Nephron progenitor cell (in vitro differentiated cells): ENCODE results near the gene EPX.

Experiments used
- DNase-seq: peaks from one replicate; pipeline ENCODE4 v3.0.0; 2021
- H3K27ac Mint-ChIP-seq: 2 replicates; pipeline ENCODE4 v1.8.0; 2021; ENCODE audit warnings: mild to moderate bottlenecking, moderate library complexity, mixed read lengths
- H3K27me3 Mint-ChIP-seq: 2 replicates; pipeline ENCODE4 v1.8.0; 2021; ENCODE audit warnings: mild to moderate bottlenecking, low read depth, mixed read lengths; ENCODE audit not compliant: poor library complexity
- H3K36me3 Mint-ChIP-seq: 2 replicates; pipeline ENCODE4 v1.8.0; 2021; ENCODE audit warnings: low read depth, mixed read lengths
- H3K4me1 Mint-ChIP-seq: 2 replicates; pipeline ENCODE4 v1.8.0; 2021; ENCODE audit warnings: mixed read lengths
- H3K4me3 Mint-ChIP-seq: 2 replicates; pipeline ENCODE4 v1.8.0; 2021; ENCODE audit warnings: mild to moderate bottlenecking, moderate library complexity, mixed read lengths
- H3K9me3 Mint-ChIP-seq: 2 replicates; pipeline ENCODE4 v1.8.0; 2021; ENCODE audit warnings: mild to moderate bottlenecking, moderate library complexity, mixed read lengths
- TF ChIP-seq, protein P1 (sequence below): fragments of 200-600 bp; sonication (generic); IDR thresholded peaks from 2 replicates; pipeline ENCODE4 v1.5.0; 2021; ENCODE audit warnings: antibody characterized with exemption

EPX gene

DNA sequence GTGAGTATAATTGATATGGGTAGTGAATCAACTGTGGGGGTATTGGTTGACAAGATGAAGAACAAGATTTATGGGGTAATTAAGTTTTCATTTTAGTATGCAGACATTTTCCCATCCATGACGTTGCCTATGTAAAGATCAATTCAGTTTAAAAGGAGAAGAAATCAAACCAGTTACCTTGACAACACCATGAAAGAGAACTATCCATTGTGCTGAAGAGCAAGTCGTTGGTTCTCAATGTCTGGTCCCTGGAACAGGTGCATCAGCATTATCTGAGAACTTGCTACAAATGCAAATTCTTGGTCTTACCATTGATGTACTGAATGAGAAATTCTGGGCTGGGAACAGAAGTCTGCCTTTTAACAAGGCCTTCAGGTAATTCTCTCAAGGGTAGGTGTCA, 26.5 kb upstream of the EPX start:
- H3K4me1 Mint-ChIP-seq: no peaks in the 10 kb centered on the region
- H3K27me3 Mint-ChIP-seq: peaks cover 95% of the 10 kb centered on the region
- no peak overlapping the region for H3K4me3 Mint-ChIP-seq
- no peaks in the 10 kb centered on the region for H3K36me3 Mint-ChIP-seq
- TF ChIP-seq, protein P1, sequence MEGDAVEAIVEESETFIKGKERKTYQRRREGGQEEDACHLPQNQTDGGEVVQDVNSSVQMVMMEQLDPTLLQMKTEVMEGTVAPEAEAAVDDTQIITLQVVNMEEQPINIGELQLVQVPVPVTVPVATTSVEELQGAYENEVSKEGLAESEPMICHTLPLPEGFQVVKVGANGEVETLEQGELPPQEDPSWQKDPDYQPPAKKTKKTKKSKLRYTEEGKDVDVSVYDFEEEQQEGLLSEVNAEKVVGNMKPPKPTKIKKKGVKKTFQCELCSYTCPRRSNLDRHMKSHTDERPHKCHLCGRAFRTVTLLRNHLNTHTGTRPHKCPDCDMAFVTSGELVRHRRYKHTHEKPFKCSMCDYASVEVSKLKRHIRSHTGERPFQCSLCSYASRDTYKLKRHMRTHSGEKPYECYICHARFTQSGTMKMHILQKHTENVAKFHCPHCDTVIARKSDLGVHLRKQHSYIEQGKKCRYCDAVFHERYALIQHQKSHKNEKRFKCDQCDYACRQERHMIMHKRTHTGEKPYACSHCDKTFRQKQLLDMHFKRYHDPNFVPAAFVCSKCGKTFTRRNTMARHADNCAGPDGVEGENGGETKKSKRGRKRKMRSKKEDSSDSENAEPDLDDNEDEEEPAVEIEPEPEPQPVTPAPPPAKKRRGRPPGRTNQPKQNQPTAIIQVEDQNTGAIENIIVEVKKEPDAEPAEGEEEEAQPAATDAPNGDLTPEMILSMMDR: no peak
- no peak for DNase-seq
- H3K9me3 Mint-ChIP-seq: peaks cover 4% of the 10 kb centered on the region
- no peak overlapping the region for H3K27ac Mint-ChIP-seq

DNA sequence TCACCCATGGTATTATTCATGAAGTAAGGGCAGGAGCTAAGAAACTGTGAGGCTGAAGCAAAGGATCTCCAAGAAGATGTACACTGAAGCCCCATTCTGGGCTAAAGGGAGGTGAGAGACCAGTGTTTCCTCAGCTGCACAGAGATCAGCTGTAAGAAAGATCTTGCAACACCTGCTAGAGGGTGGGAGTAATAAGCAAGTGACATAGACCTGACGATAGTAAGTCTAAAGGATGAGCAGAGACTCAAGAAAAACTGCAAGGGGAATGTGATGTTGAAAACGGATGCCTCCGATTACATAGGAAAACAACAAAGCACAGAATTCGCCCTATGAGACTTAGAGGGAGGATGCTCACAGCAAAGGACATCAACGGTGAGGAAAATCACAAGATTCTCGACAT, 25.8 kb upstream of the EPX start, which contains the start of gene OR4D2:
OR4D2 (plus strand) TSS at position 301 of the 400 bp plus-strand sequence. CDS start 2,674 bp downstream, outside the sequence.
- no peak for DNase-seq
- Mint-ChIP-seq H3K36me3 (no peaks in the 10 kb centered on the region), H3K9me3 (peaks cover 4% of the 10 kb centered on the region), H3K4me3 (no peak within 1 kb of the TSS), H3K27me3 (peaks cover 95% of the 10 kb centered on the region), H3K4me1 (no peaks in the 10 kb centered on the region), H3K27ac (no peak within 1 kb of the TSS)
- TF ChIP-seq, protein P1: no peak

DNA sequence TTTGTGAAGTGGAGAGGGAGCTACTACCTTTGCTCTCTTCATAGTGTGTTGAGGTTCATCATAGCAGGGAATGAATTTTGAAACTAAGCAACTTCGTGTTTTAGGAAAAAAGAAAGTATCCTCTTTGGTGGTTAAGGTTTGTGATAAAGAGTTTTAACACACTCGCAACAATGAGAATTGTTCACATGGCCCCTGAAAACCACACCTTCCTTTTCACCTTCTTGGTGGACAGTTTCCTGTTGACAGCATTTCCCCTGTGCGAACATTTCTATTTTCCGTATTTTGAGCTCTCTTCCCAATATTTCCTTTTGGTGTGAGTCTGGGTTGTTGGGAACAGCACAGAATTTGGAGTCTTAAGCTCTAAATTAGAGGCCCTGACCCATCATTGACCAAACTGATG, 21.9 kb upstream of the EPX start:
- H3K27ac Mint-ChIP-seq: no peak overlapping the region
- H3K4me3 Mint-ChIP-seq: no peak overlapping the region
- H3K9me3 Mint-ChIP-seq: peaks cover 4% of the 10 kb centered on the region
- TF ChIP-seq, protein P1: no peak
- peaks cover 93% of the 10 kb centered on the region for H3K27me3 Mint-ChIP-seq
- DNase-seq: no peak
- H3K4me1 Mint-ChIP-seq: no peaks in the 10 kb centered on the region
- H3K36me3 Mint-ChIP-seq: no peaks in the 10 kb centered on the region

DNA sequence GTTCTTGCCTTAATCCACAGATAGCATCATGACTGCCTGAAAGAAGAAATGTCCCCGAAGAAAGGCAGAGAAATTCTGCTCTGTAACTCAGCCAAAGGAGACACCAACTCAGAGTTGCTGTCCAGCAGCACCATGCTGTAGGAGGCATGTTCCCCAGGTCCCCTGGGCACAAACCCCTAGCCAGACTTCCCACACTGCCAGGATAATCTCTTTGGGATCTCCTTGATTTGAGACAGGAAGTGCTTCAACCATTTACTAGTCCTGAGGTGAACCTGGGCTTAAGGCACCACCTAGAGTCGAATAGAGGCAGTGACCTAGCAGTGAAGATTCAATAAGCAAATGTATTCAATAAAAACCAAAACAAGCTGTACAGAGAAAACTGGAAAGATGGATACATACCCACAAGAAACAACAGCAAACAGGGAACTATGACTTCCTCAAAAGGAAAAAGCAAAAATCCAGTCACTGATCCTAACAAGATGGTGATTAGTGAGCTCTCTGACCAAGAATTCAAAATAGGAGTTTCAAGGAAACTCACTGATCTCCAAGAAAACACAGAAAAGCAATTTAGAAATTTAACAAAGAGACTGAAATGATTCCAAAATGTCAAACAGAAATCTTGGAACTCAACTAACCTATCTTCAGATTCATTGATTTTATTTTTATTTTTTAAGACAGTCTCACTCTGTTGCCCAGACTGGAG, 20.0 kb upstream of the EPX start:
- H3K4me1 Mint-ChIP-seq: no peaks in the 10 kb centered on the region
- H3K27me3 Mint-ChIP-seq: peaks cover 83% of the 10 kb centered on the region
- peaks cover 4% of the 10 kb centered on the region for H3K9me3 Mint-ChIP-seq
- no peak for DNase-seq
- no peak overlapping the region for H3K27ac Mint-ChIP-seq
- TF ChIP-seq, protein P1: peak; percentile 28
- no peaks in the 10 kb centered on the region for H3K36me3 Mint-ChIP-seq
- H3K4me3 Mint-ChIP-seq: no peak overlapping the region

DNA sequence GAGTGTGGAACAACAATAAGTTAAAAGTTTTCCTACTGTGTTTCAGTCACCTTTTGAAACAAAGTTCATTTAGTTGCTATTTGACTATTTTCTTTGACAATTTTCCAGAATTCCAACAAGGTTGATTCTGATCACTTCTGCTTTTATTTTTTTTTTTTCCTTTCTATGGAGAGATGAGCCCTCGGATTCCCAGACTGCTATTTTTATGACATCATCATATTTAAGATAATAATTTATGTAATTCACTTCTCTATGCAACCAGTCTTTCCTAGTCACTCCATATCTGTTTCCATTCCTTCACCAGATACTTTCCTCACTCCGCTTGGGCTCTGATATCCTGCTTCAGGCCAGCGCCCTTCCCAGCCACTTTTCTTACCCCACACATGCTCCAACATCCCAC, 17.7 kb upstream of the EPX start:
- H3K27me3 Mint-ChIP-seq: peaks cover 66% of the 10 kb centered on the region
- no peaks in the 10 kb centered on the region for H3K4me1 Mint-ChIP-seq

More for the DNA sequence above, 17.7 kb upstream of the EPX start:
- DNase-seq: no peak
- TF ChIP-seq, protein P1: no peak
- no peaks in the 10 kb centered on the region for H3K9me3 Mint-ChIP-seq
- no peak overlapping the region for H3K4me3 Mint-ChIP-seq
- no peaks in the 10 kb centered on the region for H3K36me3 Mint-ChIP-seq
- no peak overlapping the region for H3K27ac Mint-ChIP-seq
